Measurements from ENCODE around the gene PLXNA1. TPM values are rescaled to one million over a fixed set of nuclear protein-coding genes. Genes with fewer than 3 reads are reported as not detected.

PLXNA1 gene
- total and polyA plus RNA-seq, 2 of the 8 experiments (the other 6 are each of a cell fraction or from before 2014, with no cell fraction given) = 47.5 to 54.9 TPM

GRCh38 chr3:126956866-126957650, 25.9 kb upstream of the PLXNA1 start:
- DNase-seq (ENCODE audit: low read depth in 1 of 2, low spot score in 2 of 2) (no peak), FAIRE-seq (no peak)
- H2AFZ ChIP-seq (ENCODE audit: low read length) = no peak overlapping the region

More at GRCh38 chr3:126956866-126957650, 25.9 kb upstream of the PLXNA1 start:
- H4K5ac ChIP-seq (ENCODE audit: insufficient read length, low read depth, low read length) = no peak overlapping the region
- H3K27ac ChIP-seq (ENCODE audit: low read depth, low read length) = no peak overlapping the region
- H3K56ac ChIP-seq (replicated peaks; ENCODE audit: insufficient read length, low read depth, low read length) = no peak overlapping the region
- ChIA-PET POLR2A (ENCODE audit: partially characterized antibody) (no interaction called here), CTCF (ENCODE audit: partially characterized antibody) (interaction anchor here (1.4 to 1.5 kb wide), 2 partner anchors 19 to 205 kb away, joined by 3 to 4 read pairs; no protein-coding TSS in a partner anchor)
- 88% methylated on average over 22 of the region's 23 CpGs; no CpG with 5 or more reads in 1 of the 2 experiments for WGBS, 2 experiments (ENCODE audit: extremely low coverage in 1 of 2, insufficient coverage in 1 of 2, insufficient read length in 1 of 2, insufficient replicate concordance in 2 of 2, low coverage in 1 of 2, low lambda C conversion rate in 2 of 2, missing lambda C conversion rate in 1 of 2)
- peaks cover 0 to 8% (median 7%) of the 10 kb centered on the region in 4 experiments; a peak in 3 of 7 replicates for H3K4me1 ChIP-seq (replicated peaks in 1 of 4; ENCODE audit: control insufficient read depth in 3 of 4, insufficient read depth in 4 of 4, low read length in 3 of 4)
- peak overlapping the region; percentile 6 for H4K91ac ChIP-seq (replicated peaks; ENCODE audit: insufficient read length, low read length)
- H2BK15ac ChIP-seq (ENCODE audit: low read length) = no peak overlapping the region
- no peak overlapping the region for H2BK20ac ChIP-seq (ENCODE audit: low read length)
- H3K79me1 ChIP-seq (ENCODE audit: low read depth, low read length) = no peaks in the 10 kb centered on the region
- H4K8ac ChIP-seq (ENCODE audit: extremely low read depth, insufficient read depth, low read length) = no peak overlapping the region
- no peaks in the 10 kb centered on the region for H3K23me2 ChIP-seq (ENCODE audit: low read depth, low read length)
- no peak overlapping the region for H2BK12ac ChIP-seq (ENCODE audit: low read depth, low read length)
- no peaks in the 10 kb centered on the region for H3K36me3 ChIP-seq (ENCODE audit: control insufficient read depth in 2 of 4, insufficient read depth in 4 of 4, low read length in 3 of 4)
- H3K9ac ChIP-seq (replicated peaks in 1 of 4; ENCODE audit: extremely low read depth in 1 of 4, low read depth in 3 of 4, low read length in 3 of 4) = no peak overlapping the region
- no peak overlapping the region for H2AK5ac ChIP-seq (ENCODE audit: low read depth, low read length)
- H4K20me1 ChIP-seq (replicated peaks in 1 of 2; ENCODE audit: control insufficient read depth in 1 of 2, insufficient read depth in 2 of 2, low read length in 2 of 2) = peaks cover 0 to 2% of the 10 kb centered on the region in 2 experiments
- no peak overlapping the region for H3K4me3 ChIP-seq (ENCODE audit: extremely low read depth in 1 of 4, insufficient read depth in 2 of 4, low read depth in 3 of 4, low read length in 4 of 4)
- H2BK120ac ChIP-seq (replicated peaks; ENCODE audit: low read depth, low read length) = no peak overlapping the region
- no peaks in the 10 kb centered on the region for H3K27me3 ChIP-seq (replicated peaks in 1 of 4; ENCODE audit: control insufficient read depth in 3 of 4, extremely low read depth in 1 of 4, insufficient read depth in 3 of 4, low read length in 3 of 4)
- TF ChIP-seq RAD21 (IDR thresholded peaks at IDR 0.05 in 1 of 2, conservative IDR thresholded peaks at IDR 0.05 in 1 of 2; ENCODE audit: low read depth in 2 of 2, low read length in 2 of 2) (peak in 1 of 2 experiments; percentile 20; a peak in 1 of 4 replicates), CEBPB (IDR thresholded peaks at IDR 0.05; ENCODE audit: low read depth, low read length) (no peak)
- H3K9me3 ChIP-seq (ENCODE audit: insufficient read depth in 2 of 2, low read depth in 1 of 2, low read length in 1 of 2) = no peaks in the 10 kb centered on the region
- H3K14ac ChIP-seq (ENCODE audit: insufficient read length) = no peak overlapping the region
- H3K79me2 ChIP-seq (ENCODE audit: control insufficient read depth in 1 of 2, insufficient read depth in 2 of 2, low read length in 2 of 2) = no peaks in the 10 kb centered on the region
- H2BK5ac ChIP-seq (ENCODE audit: low read depth, low read length) = no peak overlapping the region; the same call in 1 of the 2 replicates
- H3K18ac ChIP-seq (ENCODE audit: extremely low read depth, low read length) = no peak overlapping the region
- no peak overlapping the region for H3K4ac ChIP-seq (replicated peaks; ENCODE audit: insufficient read length, low read depth, low read length)
- no peak overlapping the region for H3K4me2 ChIP-seq (ENCODE audit: insufficient read depth in 1 of 2, low read depth in 2 of 2, low read length in 2 of 2)
- H3K23ac ChIP-seq (ENCODE audit: insufficient read length) = no peak overlapping the region

All from H1 (cell line).